Fibroblast of mammary gland (primary cell): ENCODE data around the gene MIS18A.

ENCODE experiments used
- DNase-seq: peaks from one replicate; pipeline ENCODE4 v3.0.0-alpha.2; 2010; ENCODE audit warnings: low read depth
- H3K4me3 ChIP-seq: 2 replicates; pipeline ENCODE4 v1.5.1; 2011; ENCODE audit warnings: low read depth, mild to moderate bottlenecking, low read length, moderate library complexity; ENCODE audit not compliant: control insufficient read depth
- TF ChIP-seq, protein P1 (sequence below): conservative IDR thresholded peaks from 2 replicates; pipeline ENCODE4 v1.5.1; 2011; ENCODE audit warnings: low read depth, low read length, inconsistent platforms; ENCODE audit not compliant: control insufficient read depth, insufficient read depth

MIS18A gene

DNA sequence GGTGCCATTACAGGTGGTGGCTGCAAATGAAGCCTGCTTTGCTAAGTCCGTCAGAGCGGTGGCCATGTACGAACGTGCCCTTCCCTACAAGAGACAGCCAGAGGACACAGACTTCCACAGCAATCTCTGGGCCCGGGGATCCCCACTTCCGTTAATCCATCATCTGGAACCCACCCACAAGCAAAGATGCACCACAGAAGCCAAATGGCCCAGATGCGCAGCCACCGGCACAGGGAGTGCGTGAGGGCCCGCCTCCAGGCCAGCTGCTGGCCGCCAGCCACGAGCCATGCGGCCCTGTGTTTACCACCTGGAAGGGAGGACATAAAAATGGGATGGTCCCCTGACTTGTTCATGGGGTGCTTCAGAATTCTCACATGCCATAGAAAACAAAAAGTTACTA, 41.9 kb upstream of the MIS18A start:
- TF ChIP-seq, protein P1, sequence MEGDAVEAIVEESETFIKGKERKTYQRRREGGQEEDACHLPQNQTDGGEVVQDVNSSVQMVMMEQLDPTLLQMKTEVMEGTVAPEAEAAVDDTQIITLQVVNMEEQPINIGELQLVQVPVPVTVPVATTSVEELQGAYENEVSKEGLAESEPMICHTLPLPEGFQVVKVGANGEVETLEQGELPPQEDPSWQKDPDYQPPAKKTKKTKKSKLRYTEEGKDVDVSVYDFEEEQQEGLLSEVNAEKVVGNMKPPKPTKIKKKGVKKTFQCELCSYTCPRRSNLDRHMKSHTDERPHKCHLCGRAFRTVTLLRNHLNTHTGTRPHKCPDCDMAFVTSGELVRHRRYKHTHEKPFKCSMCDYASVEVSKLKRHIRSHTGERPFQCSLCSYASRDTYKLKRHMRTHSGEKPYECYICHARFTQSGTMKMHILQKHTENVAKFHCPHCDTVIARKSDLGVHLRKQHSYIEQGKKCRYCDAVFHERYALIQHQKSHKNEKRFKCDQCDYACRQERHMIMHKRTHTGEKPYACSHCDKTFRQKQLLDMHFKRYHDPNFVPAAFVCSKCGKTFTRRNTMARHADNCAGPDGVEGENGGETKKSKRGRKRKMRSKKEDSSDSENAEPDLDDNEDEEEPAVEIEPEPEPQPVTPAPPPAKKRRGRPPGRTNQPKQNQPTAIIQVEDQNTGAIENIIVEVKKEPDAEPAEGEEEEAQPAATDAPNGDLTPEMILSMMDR: no peak
- DNase-seq: no peak

DNA sequence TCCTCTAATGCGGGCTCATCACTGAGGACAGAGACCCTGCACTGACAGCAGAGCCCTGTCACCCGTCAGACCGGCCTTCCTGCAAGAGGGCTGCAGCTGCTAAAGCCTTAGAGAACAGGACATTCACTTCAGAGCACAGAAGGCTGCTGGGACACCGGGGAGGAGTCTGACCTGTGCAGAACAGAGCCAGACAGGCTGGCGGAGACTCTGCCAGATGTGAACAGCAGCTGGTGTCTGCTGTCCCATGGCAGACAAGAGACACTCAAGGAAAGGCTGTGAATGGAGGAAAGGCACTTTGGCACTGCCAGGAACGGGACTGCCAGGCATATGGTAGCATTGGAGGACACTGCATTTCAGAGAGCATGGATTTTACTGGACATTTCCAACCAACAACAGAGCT, 41.2 kb upstream of the MIS18A start:
- no peak for DNase-seq
- TF ChIP-seq, protein P1: no peak
- H3K4me3 ChIP-seq: no peak overlapping the region

More for the DNA sequence above, 41.9 kb upstream of the MIS18A start:
- no peak overlapping the region for H3K4me3 ChIP-seq

DNA sequence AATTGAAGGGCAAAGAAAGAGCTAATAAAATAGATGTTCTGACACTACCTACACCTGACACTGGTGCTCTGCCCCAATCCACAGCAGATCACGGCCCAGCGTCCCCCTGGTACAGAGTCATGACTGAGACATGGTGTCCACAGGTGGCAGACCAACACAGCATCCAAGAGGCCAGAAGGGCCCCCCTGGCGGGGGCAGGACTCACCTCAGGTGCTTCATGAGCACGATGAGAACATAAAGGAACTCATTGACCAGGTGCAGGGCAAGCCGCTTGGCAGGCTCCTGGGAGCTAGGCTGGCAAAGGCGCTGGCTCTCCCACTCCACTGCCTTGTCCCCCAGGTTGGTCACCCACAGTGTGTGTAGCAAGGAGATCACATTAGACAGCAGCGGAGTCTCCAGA, 40.2 kb upstream of the MIS18A start:
- DNase-seq: no peak
- TF ChIP-seq, protein P1: no peak
- no peak overlapping the region for H3K4me3 ChIP-seq

DNA sequence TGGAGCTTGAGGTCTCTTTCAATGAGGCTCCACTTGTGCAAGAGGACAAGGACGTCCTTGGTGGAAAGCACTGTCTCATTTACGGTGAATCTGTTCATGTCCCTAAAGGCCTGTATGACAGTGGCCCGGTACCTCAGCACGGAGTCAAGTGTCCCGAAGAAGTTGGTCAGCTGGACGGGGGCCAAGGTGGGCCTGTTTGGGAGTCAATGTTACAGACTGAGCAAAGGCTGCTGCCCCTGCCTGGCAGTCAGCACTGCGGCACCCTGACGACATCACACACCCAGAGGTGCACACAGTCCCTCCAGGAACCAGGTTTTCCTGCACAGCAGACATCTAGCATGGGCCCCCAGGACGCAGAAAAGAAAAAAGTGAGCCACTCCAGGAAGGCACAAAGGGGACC, 38.9 kb upstream of the MIS18A start:
- H3K4me3 ChIP-seq: no peak overlapping the region
- DNase-seq: no peak
- TF ChIP-seq, protein P1: no peak

DNA sequence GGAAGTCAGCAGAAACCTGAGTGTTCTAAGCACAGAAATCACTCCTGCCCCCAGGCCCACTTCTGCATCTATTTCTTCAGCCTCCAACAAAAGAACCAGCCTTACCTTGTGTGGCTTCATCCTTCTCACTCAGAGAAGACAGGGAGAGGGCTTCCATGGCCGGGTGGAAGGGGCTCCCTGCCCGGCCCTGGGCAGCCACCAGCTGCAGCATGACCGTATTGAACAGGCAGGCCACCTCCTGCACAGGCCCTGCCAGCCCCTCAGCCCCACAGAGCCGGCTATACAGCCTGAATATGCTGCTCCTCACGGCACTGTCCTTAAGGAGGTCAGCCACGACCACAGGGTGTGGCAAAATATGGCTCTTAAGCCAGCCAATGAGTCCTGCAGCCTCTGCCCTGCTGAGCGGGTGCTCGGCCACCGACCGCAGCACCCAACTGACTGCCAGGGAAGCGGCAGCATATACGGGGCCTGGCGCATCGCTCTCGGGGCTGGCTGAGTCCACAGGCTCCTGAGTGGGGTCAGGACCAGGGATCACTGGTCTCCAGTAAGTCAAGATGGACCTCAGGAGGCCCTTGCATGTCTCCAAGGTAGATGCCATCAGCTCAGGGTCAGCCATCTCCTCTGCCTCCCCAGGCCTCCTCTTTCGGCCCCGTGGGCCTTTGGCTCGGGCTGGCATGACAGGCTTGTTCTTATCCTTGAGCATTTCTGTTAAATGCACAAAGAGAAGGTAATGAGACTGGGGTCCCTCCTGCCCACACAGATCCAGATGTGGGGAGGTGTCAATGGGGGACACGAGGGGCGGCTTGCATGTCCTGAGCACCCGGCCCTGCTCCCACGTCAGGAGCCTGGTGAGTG, 37.7 kb upstream of the MIS18A start:
- no peak for DNase-seq
- TF ChIP-seq, protein P1: no peak
- no peak overlapping the region for H3K4me3 ChIP-seq

DNA sequence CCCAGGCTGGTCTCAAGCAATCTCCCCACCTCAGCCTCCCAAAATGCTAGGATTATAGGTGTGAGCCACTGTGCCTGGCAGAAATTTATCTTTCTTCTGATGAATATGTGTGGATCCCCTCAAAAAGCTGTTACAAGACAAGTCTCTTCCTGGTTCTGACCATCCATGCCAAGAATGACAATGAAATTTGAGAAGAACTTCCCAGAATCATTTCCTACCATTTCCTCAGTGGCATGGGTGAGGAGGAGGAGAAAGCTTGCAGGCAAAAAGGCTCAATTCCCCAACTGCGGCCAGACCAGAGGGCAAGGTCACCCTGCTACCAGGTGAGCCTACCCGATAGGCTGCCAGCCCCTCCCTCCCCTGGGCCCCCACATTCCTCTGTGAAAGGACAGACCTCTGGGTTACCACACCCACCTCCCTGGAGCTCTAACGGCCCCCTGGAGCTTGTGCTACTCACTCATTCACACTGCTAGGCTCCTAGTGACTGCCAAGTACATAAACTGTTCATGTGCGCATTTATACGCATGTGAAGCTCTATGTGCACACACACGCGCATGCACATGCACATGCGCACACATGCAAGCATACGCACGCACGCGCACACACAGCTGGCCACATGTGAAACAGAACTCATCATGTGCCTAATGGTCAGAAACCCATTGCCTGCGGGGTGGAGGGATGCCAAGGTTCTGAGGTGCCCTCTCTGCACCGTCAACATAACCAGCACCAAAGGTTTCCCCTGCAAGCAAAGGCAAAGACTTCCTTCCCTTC, 36.8 kb upstream of the MIS18A start:
- TF ChIP-seq, protein P1: no peak
- no peak for DNase-seq

More for the DNA sequence above, 36.8 kb upstream of the MIS18A start:
- H3K4me3 ChIP-seq: no peak overlapping the region
